Astrocyte of the hippocampus (primary cell): ENCODE results near the gene AVPR2.

Experiments used
- DNase-seq: peaks from one replicate; pipeline ENCODE4 v3.0.0; 2011; ENCODE audit warnings: low read depth, low spot score

AVPR2 gene

GRCh38 chrX:153903991-153904957 lies at the start of gene AVPR2:
TSS of gene AVPR2 (plus strand) at chrX:153904673. CDS start at chrX:153905146, 473 bp downstream.
- DNase-seq = no peak

GRCh38 chrX:153854702-153855101 lies 49.8 kb upstream of the AVPR2 start:
- no peak for DNase-seq

- no peak for DNase-seq
Observed at GRCh38 chrX:153857348-153857903, 47.0 kb upstream of the AVPR2 start.

GRCh38 chrX:153861151-153861550 lies 43.3 kb upstream of the AVPR2 start:
- DNase-seq = no peak

- DNase-seq = no peak
Observed at GRCh38 chrX:153861733-153862310, 42.7 kb upstream of the AVPR2 start.

- DNase-seq = no peak
Observed at GRCh38 chrX:153862369-153863250, 41.9 kb upstream of the AVPR2 start.

GRCh38 chrX:153863251-153863991 lies 41.1 kb upstream of the AVPR2 start:
- no peak for DNase-seq

GRCh38 chrX:153864101-153864500 lies 40.4 kb upstream of the AVPR2 start:
- DNase-seq = no peak

GRCh38 chrX:153864561-153865320 lies 39.7 kb upstream of the AVPR2 start:
- DNase-seq = no peak

- no peak for DNase-seq
Observed at GRCh38 chrX:153865321-153865580, 39.2 kb upstream of the AVPR2 start.

- no peak for DNase-seq
Observed at GRCh38 chrX:153865685-153866084, 38.8 kb upstream of the AVPR2 start.

GRCh38 chrX:153866302-153867019 lies 38.0 kb upstream of the AVPR2 start:
- DNase-seq = no peak

- DNase-seq = no peak
Observed at GRCh38 chrX:153867139-153867538, 37.3 kb upstream of the AVPR2 start.

- DNase-seq = no peak
Observed at GRCh38 chrX:153867671-153868070, 36.8 kb upstream of the AVPR2 start.

- DNase-seq = no peak
Observed at GRCh38 chrX:153868576-153869472, 35.6 kb upstream of the AVPR2 start.

- no peak for DNase-seq
Observed at GRCh38 chrX:153869473-153870287, 34.8 kb upstream of the AVPR2 start.

- DNase-seq = no peak
Observed at GRCh38 chrX:153870288-153870690, 34.2 kb upstream of the AVPR2 start.

GRCh38 chrX:153870791-153871360 lies 33.6 kb upstream of the AVPR2 start:
- DNase-seq = no peak
